GM12878 (cell line): ENCODE measurements around the gene PDGFA. TPM values are rescaled to one million over a fixed set of nuclear protein-coding genes. Genes with fewer than 3 reads are reported as not detected.

ENCODE experiments used
- CBX3 ChIP-seq: fragments of 200-600 bp; sonication (generic); IDR thresholded peaks from 2 replicates; pipeline ENCODE4 v1.6.1; 2016; ENCODE audit warnings: low read depth, borderline replicate concordance
- CEBPZ ChIP-seq: fragments of 150-350 bp; IDR thresholded peaks from 2 replicates; pipeline ENCODE4 v1.6.1; 2016; ENCODE audit warnings: low read depth, low read length
- EED ChIP-seq: sonication (generic); IDR thresholded peaks from 2 replicates; pipeline ENCODE4 v1.6.1; 2016; ENCODE audit warnings: antibody characterized with exemption, low read depth
- EGR1 ChIP-seq, 2 experiments: IDR thresholded peaks; 1 replicate in 1 of 2; 2 replicates in 1 of 2; pipeline ENCODE4 v1.6.1; 2011 to 2012; ENCODE audit warnings: low read depth in 2 of 2, low read length in 2 of 2, borderline replicate concordance in 1 of 2, mild to moderate bottlenecking in 1 of 2, moderate library complexity in 1 of 2
- ELK1 ChIP-seq: IDR thresholded peaks from 2 replicates; pipeline ENCODE4 v1.6.1; 2012; ENCODE audit warnings: low read depth, low read length, improper control_type of control experiment
- GATAD2B ChIP-seq: fragments of 450-650 bp; conservative IDR thresholded peaks from 2 replicates; pipeline ENCODE4 v1.6.1; 2017; ENCODE audit warnings: low read depth, mild to moderate bottlenecking, moderate library complexity
- HDAC2 ChIP-seq: fragments of 200-600 bp; sonication (generic); IDR thresholded peaks from 2 replicates; pipeline ENCODE4 v1.6.1; 2017
- HDGF ChIP-seq: fragments of 450-650 bp; IDR thresholded peaks from 2 replicates; pipeline ENCODE4 v1.6.1; 2016; ENCODE audit warnings: antibody characterized with exemption
- IKZF2 ChIP-seq, 2 experiments: fragments of 450-650 bp; IDR thresholded peaks; 2 replicates each; pipeline ENCODE4 v1.6.1; 2017; ENCODE audit warnings: mild to moderate bottlenecking in 2 of 2, moderate library complexity in 2 of 2
- MLLT1 ChIP-seq: fragments of 450-650 bp; IDR thresholded peaks from 2 replicates; pipeline ENCODE4 v1.6.1; 2016; ENCODE audit warnings: mild to moderate bottlenecking
- RUNX3 ChIP-seq: IDR thresholded peaks from 2 replicates; pipeline ENCODE4 v1.6.1; 2012; ENCODE audit warnings: low read length, inconsistent platforms
- polyA plus RNA-seq, 11 experiments: library from polyadenylated mRNA; depleted of rRNA in 4 of 11; unstranded in 6 of 11; stranded (reverse) in 5 of 11; fragments of >200 nt; fragmentation: Nextera tagmentation in 4 of 11; fragmentation: Illumina TruSeq in 1 of 11; extraction: Ambion mirVana in 4 of 11; extraction: Trizol in 1 of 11; gene quantifications; 1 replicate in 1 of 11; 2 replicates in 10 of 11; pipeline versions ENCODE4 v1.2.1 to v1.2.3, GENCODE V29; 2011 to 2016; ENCODE audit warnings: inconsistent platforms in 2 of 11, missing spikeins in 2 of 11, low read depth in 1 of 11
- total RNA-seq, 4 experiments: library from RNA; depleted of rRNA in 3 of 4; stranded (reverse); fragments of >200 nt in 3 of 4; fragmentation: Illumina TruSeq in 1 of 4; extraction: Trizol in 1 of 4; gene quantifications; 2 replicates each; pipeline versions ENCODE4 v1.2.1 to v1.2.3, GENCODE V29; 2013 to 2021

PDGFA gene
- total and polyA plus RNA-seq, 10 of the 15 experiments (the other 5 are each of a cell fraction or from before 2014, with no cell fraction given) = 2.5 to 10.0 (median 5.6) TPM

GRCh38 chr7:531777-532176, 12.1 kb upstream of the PDGFA start (continued):
- TF ChIP-seq ELK1 (no peak), CEBPZ (no peak), MLLT1 (no peak), IKZF2 (IDR thresholded peaks at IDR 0.05) (peak; percentile 38 to 46; a peak in 2 of 4 replicates), GATAD2B (peak; percentile 53; the same call in 1 of the 2 replicates), HDGF (0 out of 2 replicates have a peak, but pooled peaks have one; percentile 13), EGR1 (IDR thresholded peaks at IDR 0.05; ENCODE audit: borderline replicate concordance in 1 of 2, low read depth in 2 of 2, low read length in 2 of 2) (peak in 1 of 2 experiments; percentile 81; a peak in 1 of 3 replicates), CBX3 (no peak), RUNX3 (peak; percentile 31; the same call in 1 of the 2 replicates), EED (0 out of 2 replicates have a peak, but pooled peaks have one; percentile 20), HDAC2 (no peak)
- TF ChIP-seq, all 136 proteins: peak for 18
